OCI-LY7 (cell line): ENCODE results near the gene UBE4A.

ENCODE experiments used
- CTCF ChIP-seq: fragments of 200-600 bp; sonication (generic); conservative IDR thresholded peaks from 2 replicates; pipeline ENCODE4 v1.5.1; 2014; ENCODE audit warnings: mild to moderate bottlenecking, antibody characterized with exemption, low read length, moderate library complexity, mixed read lengths
- EZH2phosphoT487 ChIP-seq: fragments of 200-600 bp; sonication (generic); IDR thresholded peaks from 2 replicates; pipeline ENCODE4 v1.6.1; 2018; ENCODE audit warnings: low read depth, borderline replicate concordance, mild to moderate bottlenecking, mixed run types, antibody characterized with exemption, low read length, moderate library complexity, mixed read lengths

DNA sequence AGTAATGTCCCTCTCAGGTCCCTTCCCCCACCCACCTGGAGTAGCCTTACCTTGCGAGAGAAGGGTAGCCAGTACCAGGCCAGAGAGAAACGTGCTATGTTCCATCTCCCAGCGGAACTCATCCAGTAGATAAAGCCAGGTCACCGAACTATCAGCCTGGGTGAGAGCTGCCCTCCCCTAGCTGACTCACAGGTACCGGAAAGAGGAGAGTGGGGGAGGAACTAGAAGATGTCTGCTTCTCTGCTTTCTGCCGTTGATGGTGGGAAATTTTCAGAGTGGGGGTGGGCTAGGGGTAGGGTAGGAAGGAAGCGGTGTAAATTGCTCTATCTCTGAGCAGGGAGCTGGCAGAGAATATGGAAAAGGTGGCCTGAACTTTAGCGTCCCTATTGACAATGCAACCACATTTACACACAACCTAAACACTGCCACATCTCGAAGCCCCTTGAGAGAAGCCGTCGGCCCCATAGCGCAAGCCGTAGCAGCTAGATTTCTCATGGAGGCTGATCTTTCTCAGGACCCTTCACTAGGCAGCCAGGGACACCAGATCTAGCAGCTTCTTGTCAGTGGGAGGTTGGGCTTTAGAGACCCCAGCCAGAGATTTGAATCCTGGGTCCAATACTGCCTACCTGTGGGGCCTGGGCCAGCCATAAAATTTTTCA, 16.8 kb upstream of the UBE4A start, which contains the start of gene CD3D:
- TF ChIP-seq CTCF (no peak), EZH2phosphoT487 (no peak)
